GM18526 (cell line): ENCODE measurements around the gene ADAM22.

Experiments used
- POLR2A ChIP-seq: IDR thresholded peaks from 3 replicates; pipeline ENCODE4 v1.6.1; 2011; ENCODE audit not compliant: insufficient read length; ENCODE audit errors: extremely low read depth

Gene ADAM22

GRCh38 chr7:88015309-88015708 lies 81.3 kb downstream of the ADAM22 start:
- no peak for TF ChIP-seq POLR2A

DNA sequence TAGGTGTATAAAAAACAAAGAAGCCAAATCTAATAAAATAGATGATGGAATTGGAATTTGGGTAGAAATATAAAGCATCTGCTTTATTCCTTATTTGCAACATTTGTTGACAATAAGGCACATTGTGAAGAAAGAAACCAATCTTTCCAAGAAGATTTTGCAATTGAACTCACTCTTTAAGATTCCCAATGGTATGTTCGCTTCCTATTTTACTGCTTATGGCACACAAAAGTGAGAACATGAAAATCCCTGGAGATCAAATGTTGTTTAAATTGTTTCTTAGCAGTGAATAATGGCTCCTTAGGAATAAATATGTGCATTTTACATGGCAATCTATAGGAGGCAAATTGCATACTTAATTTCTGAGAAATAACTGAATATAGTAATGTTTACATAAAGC lies 84.5 kb downstream of the ADAM22 start:
- no peak for TF ChIP-seq POLR2A

- no peak for TF ChIP-seq POLR2A
Measured at GRCh38 chr7:88020953-88021665, 87.1 kb downstream of the ADAM22 start.

DNA sequence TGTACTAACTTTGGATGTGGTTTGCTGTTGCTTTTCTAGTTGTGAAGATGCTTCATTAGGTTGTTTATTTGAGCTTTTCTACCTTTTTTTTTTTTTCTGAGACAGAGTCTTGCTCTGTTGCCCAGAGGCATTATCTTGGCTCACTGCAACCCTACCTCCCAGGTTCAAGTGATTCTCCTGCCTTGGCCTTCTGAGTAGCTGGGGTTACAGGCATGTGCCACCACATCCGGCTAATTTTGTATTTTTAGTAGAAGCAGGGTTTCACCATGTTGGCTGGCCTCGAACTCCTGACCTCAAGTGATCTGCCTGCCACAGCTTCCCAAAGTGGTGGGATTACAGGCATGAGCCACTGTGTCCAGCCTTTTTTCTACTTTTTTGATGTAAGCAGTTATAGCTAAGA lies 93.7 kb downstream of the ADAM22 start:
- TF ChIP-seq POLR2A = no peak

DNA sequence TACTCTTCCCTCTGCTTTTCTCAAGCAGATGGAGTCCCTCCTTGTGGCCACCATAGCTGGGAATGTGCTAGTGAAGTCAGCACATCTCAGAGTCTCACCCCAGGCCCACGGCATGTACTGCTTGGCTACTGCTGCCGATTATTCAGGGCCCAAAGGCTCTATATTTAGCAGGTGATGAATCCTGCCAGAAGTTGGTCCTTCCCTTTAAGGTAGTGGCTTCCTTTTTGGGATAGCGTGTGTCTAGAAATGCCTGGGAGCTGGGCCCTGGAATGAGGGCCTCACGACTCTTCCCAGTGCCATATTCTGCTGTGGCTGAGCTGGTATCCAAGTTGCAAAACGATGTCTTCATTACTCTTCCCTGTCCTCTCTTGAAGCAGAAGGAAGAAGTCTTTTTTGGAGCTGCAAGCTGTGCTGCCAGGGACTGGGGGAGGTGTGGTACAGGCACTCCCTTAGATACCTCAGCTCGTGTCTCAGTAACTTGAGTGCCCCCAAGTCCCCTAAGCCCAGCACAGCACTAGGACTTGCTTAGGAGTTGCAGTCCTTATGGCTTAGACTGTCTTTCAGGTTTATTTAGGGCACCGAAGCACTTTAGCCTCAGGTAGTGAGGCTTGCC lies 100.1 kb downstream of the ADAM22 start:
- TF ChIP-seq POLR2A = no peak

GRCh38 chr7:88037050-88037449 lies 103.0 kb downstream of the ADAM22 start:
- no peak for TF ChIP-seq POLR2A

GRCh38 chr7:88040694-88041093 lies 106.6 kb downstream of the ADAM22 start:
- TF ChIP-seq POLR2A = no peak

GRCh38 chr7:88041583-88041982 lies 107.5 kb downstream of the ADAM22 start:
- no peak for TF ChIP-seq POLR2A

GRCh38 chr7:88042157-88042556 lies 108.1 kb downstream of the ADAM22 start:
- TF ChIP-seq POLR2A = no peak

DNA sequence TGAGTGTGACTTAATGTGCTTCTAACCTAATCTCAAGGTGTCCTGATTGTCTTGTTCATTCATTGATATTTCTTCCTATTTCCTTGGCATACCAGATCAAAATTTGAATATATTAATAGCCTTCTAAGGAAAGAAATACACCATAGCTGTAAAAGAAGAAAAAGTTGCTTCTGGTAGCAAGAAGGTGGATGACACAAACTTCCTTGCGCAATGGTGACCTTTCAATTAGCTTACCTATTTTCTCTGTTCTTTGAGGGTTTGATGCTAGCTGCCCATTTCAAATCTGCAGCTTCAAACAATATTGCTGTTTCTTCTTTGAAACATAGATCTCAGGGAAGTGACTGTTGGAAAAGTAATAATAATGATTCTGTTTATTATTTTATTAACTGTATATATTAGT lies 108.8 kb downstream of the ADAM22 start:
- no peak for TF ChIP-seq POLR2A

GRCh38 chr7:88044069-88044468 lies 110.0 kb downstream of the ADAM22 start:
- no peak for TF ChIP-seq POLR2A

DNA sequence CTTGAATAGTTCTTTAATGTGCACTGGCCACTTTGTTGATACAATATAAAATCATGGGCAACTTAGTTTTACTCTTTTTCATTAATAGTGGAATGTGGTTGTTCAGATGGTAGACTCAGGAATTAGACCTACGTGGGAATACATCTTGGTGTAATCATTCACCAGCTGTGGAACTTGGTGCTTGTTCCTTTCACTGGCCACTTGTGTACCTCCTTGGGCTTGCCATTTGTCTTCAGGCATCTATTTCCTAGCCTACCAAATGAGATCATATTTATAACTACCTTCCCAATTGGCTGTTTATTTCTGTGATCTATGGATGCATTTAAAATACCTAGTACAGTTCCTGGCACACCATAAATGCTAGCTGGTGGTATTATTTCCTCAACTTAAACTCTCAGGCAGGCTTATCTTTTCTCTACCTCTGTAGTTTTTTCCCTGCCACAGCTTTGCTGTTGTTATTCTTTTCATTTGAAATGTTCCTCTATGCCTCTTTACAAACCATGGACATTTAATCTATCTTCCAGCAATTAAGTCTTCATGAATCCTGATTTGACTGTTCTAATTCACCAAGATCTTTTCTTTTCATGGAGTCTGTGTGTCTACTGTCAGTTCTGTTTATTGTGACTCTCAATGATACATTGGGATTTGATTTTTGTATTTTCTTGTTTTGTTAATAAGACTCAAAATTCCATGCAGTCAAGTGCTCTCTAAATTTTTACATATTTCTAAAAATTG lies 113.0 kb downstream of the ADAM22 start:
- no peak for TF ChIP-seq POLR2A

- no peak for TF ChIP-seq POLR2A
Measured at GRCh38 chr7:88057655-88058054, 123.6 kb downstream of the ADAM22 start.

GRCh38 chr7:88062238-88062637 lies 128.2 kb downstream of the ADAM22 start:
- TF ChIP-seq POLR2A = no peak

DNA sequence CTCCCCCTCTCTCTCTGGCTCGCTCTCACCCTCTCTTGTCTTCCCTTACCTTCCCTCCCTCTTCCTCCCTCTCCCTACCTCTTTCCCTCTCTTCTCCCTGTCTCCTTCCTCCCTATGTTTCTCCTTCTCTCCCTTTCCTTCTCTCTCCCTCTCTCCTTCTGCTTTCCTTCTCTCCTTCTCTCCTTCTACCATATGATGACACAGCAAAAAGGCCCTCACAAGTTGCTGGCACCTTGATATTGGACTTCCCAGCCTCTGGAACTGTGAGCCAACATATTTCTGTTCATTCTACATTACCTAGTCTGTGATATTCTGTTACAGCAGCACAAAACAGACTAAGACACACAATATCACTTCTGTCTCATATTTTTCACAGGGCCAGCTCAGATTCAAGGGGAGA lies 135.0 kb downstream of the ADAM22 start:
- TF ChIP-seq POLR2A = no peak

DNA sequence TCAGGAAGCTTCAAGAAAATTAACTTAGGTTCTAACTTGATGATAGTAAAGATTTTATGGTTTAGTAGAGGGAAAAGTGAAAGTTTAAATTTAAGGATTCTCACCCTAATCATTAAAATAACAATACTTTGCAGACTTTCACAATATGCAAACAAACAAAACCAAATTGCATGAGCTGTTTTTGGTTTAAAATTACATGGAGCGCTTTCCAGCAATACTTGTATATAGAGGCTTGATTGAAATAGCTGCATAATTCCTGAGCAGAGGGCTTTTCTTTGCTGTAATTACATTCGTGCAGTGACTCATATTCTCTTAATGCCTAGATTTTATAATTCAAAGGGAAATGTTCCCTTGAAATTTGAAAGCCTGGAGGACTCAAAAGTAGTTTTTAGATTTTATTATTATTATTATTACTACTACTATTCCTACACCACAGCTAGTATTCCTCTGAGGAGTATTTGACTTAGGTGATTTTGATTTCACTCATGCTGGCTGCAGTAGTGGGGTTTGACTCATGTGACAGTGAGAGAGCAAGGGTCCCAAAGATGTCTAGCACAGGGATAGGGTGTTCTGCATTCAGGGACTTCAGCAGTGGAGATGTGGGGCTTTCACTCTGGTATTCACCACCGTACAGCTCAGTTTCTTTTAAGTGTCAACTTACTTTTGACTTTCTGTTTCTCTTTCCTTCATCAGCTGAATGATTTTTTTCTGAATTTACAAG lies 138.1 kb downstream of the ADAM22 start:
- TF ChIP-seq POLR2A = no peak
